ENCODE measurements around the gene AMH.
A peak's percentile ranks its signal among the peaks of the same experiment; 100 is the strongest.

The AMH gene

GRCh38 chr19:2221250-2221831 is 27.8 kb upstream of the AMH start:
- DNase-seq (ENCODE audit: low read depth) = peak; percentile 11

GRCh38 chr19:2221918-2222317 is 27.2 kb upstream of the AMH start:
- no peak for DNase-seq (ENCODE audit: low read depth)

- DNase-seq (ENCODE audit: low read depth) = no peak
Measured at GRCh38 chr19:2223391-2223790, 25.7 kb upstream of the AMH start.

GRCh38 chr19:2223959-2224358 is 25.2 kb upstream of the AMH start:
- DNase-seq (ENCODE audit: low read depth) = no peak

- DNase-seq (ENCODE audit: low read depth) = no peak
Measured at GRCh38 chr19:2224754-2225349, 24.3 kb upstream of the AMH start.

GRCh38 chr19:2225415-2226050 is 23.6 kb upstream of the AMH start:
- no peak for DNase-seq (ENCODE audit: low read depth)

GRCh38 chr19:2226051-2226839 is 22.9 kb upstream of the AMH start:
- DNase-seq (ENCODE audit: low read depth) = no peak

GRCh38 chr19:2226840-2227360 is 22.2 kb upstream of the AMH start:
- DNase-seq (ENCODE audit: low read depth) = no peak

GRCh38 chr19:2227415-2228156 is 21.5 kb upstream of the AMH start:
- DNase-seq (ENCODE audit: low read depth) = no peak

- DNase-seq (ENCODE audit: low read depth) = no peak
Measured at GRCh38 chr19:2228157-2229030, 20.7 kb upstream of the AMH start.

GRCh38 chr19:2229103-2230032 is 19.8 kb upstream of the AMH start:
- no peak for DNase-seq (ENCODE audit: low read depth)

- DNase-seq (ENCODE audit: low read depth) = no peak
Measured at GRCh38 chr19:2230033-2230531, 19.0 kb upstream of the AMH start.

- DNase-seq (ENCODE audit: low read depth) = no peak
Measured at GRCh38 chr19:2230807-2231533, 18.2 kb upstream of the AMH start.

GRCh38 chr19:2231621-2232221 is 17.4 kb upstream of the AMH start:
- no peak for DNase-seq (ENCODE audit: low read depth)

- DNase-seq (ENCODE audit: low read depth) = no peak
Measured at GRCh38 chr19:2232286-2233151, 16.6 kb upstream of the AMH start.

GRCh38 chr19:2233601-2234280 is 15.4 kb upstream of the AMH start:
- no peak for DNase-seq (ENCODE audit: low read depth)

GRCh38 chr19:2234996-2235380 is 14.1 kb upstream of the AMH start:
- no peak for DNase-seq (ENCODE audit: low read depth)
